ENCODE results near the gene LAMTOR5.
"Not testable (repeated sequence)": the region's sequence is repeated elsewhere in the genome, so short reads cannot be mapped to it uniquely, and the experiment has no call there.

The LAMTOR5 gene

GRCh38 chr1:110425612-110426152 is 18.2 kb upstream of the LAMTOR5 start:
- DNase-seq: no peak

GRCh38 chr1:110424699-110425611 is 17.5 kb upstream of the LAMTOR5 start:
- DNase-seq: no peak

GRCh38 chr1:110420874-110421793 is 13.6 kb upstream of the LAMTOR5 start:
- DNase-seq: no peak

- no peak for DNase-seq
Observed at GRCh38 chr1:110420023-110420662, 12.6 kb upstream of the LAMTOR5 start.

- DNase-seq: no peak
Observed at GRCh38 chr1:110418729-110419128, 11.2 kb upstream of the LAMTOR5 start.

GRCh38 chr1:110413045-110413444 is 5.6 kb upstream of the LAMTOR5 start:
- not testable (repeated sequence) for DNase-seq

GRCh38 chr1:110412576-110412975 is 5.1 kb upstream of the LAMTOR5 start:
- DNase-seq: peak; percentile 42

GRCh38 chr1:110411173-110411735 is 3.8 kb upstream of the LAMTOR5 start:
- no peak for DNase-seq

- no peak for DNase-seq
Observed at GRCh38 chr1:110409316-110409715, 1.8 kb upstream of the LAMTOR5 start.

- no peak for DNase-seq
Observed at GRCh38 chr1:110408488-110408887, 994 bp upstream of the LAMTOR5 start.

- not testable (repeated sequence) for DNase-seq
Observed at GRCh38 chr1:110406407-110406806, 1.1 kb downstream of the LAMTOR5 start.

- DNase-seq: no peak
Observed at GRCh38 chr1:110404401-110404800, 3.1 kb downstream of the LAMTOR5 start.

- no peak for DNase-seq
Observed at GRCh38 chr1:110403805-110404204, 3.7 kb downstream of the LAMTOR5 start.

GRCh38 chr1:110396259-110396958 is 11.1 kb downstream of the LAMTOR5 start:
- DNase-seq: not testable (repeated sequence)

GRCh38 chr1:110394493-110394820 is 13.0 kb downstream of the LAMTOR5 start:
- DNase-seq: no peak

- no peak for DNase-seq
Observed at GRCh38 chr1:110393691-110394492, 13.6 kb downstream of the LAMTOR5 start.

- DNase-seq: no peak
Observed at GRCh38 chr1:110393286-110393685, 14.2 kb downstream of the LAMTOR5 start.

- DNase-seq: no peak
Observed at GRCh38 chr1:110390692-110391245, 16.7 kb downstream of the LAMTOR5 start, which contains the start of gene SLC16A4. SLC16A4 (minus strand) TSS chr1:110391026; CDS start chr1:110389323, 1,703 bp downstream.

- DNase-seq: no peak
Observed at GRCh38 chr1:110390096-110390495, 17.4 kb downstream of the LAMTOR5 start.

GRCh38 chr1:110387048-110387754 is 20.3 kb downstream of the LAMTOR5 start:
- no peak for DNase-seq

All from activated CD4-positive, alpha-beta T cell treated with anti-CD3 and anti-CD28 coated beads for 1 hour (primary cell).